GM12878 (cell line): Measurements from ENCODE around the gene EIF4EBP2. TPM values are rescaled to one million over a fixed set of nuclear protein-coding genes. Genes with fewer than 3 reads are reported as not detected.

Source experiments
- polyA plus RNA-seq, 11 experiments: library from polyadenylated mRNA; depleted of rRNA in 4 of 11; unstranded in 6 of 11; stranded (reverse) in 5 of 11; fragments of >200 nt; fragmentation: Nextera tagmentation in 4 of 11; fragmentation: Illumina TruSeq in 1 of 11; extraction: Ambion mirVana in 4 of 11; extraction: Trizol in 1 of 11; gene quantifications; 1 replicate in 1 of 11; 2 replicates in 10 of 11; pipeline versions ENCODE4 v1.2.1 to v1.2.3, GENCODE V29; 2011 to 2016; ENCODE audit warnings: inconsistent platforms in 2 of 11, missing spikeins in 2 of 11, low read depth in 1 of 11
- total RNA-seq, 4 experiments: library from RNA; depleted of rRNA in 3 of 4; stranded (reverse); fragments of >200 nt in 3 of 4; fragmentation: Illumina TruSeq in 1 of 4; extraction: Trizol in 1 of 4; gene quantifications; 2 replicates each; pipeline versions ENCODE4 v1.2.1 to v1.2.3, GENCODE V29; 2013 to 2021

Gene EIF4EBP2
- total and polyA plus RNA-seq, 10 of the 15 experiments (the other 5 are each of a cell fraction or from before 2014, with no cell fraction given), result 14.4 to 51.3 (median 28.9) TPM

Other genes with a start within 250 kb of the EIF4EBP2 start
- gene SAR1A, start 233.6 kb upstream of the EIF4EBP2 start, total RNA-seq (2014; rRNA removed), result 45.4 and 60.3 TPM in 2 replicates
- 52.7 and 54.7 TPM in 2 replicates for gene SAR1A, start 233.6 kb upstream of the EIF4EBP2 start, total RNA-seq (2014; rRNA removed; fragmentation: Illumina TruSeq; extraction: Trizol)
- gene SAR1A, start 233.6 kb upstream of the EIF4EBP2 start, total RNA-seq (2021), result 77.3 and 81.3 TPM in 2 replicates
- 85.0 and 101 TPM in 2 replicates for gene SAR1A, start 233.6 kb upstream of the EIF4EBP2 start, polyA plus RNA-seq (2011; rRNA removed)
- gene SAR1A, start 233.6 kb upstream of the EIF4EBP2 start, polyA plus RNA-seq (2014; fragmentation: Illumina TruSeq; extraction: Trizol), result 54.8 and 55.6 TPM in 2 replicates
- 10 to 100 TPM; 69.4 to 81.1 TPM for gene SAR1A, start 233.6 kb upstream of the EIF4EBP2 start, polyA plus RNA-seq (2014; fragmentation: Nextera tagmentation; extraction: Ambion mirVana)
- 29.3 and 33.2 TPM in 2 replicates for gene SAR1A, start 233.6 kb upstream of the EIF4EBP2 start, polyA plus RNA-seq (2014; rRNA removed)
- gene SAR1A, start 233.6 kb upstream of the EIF4EBP2 start, polyA plus RNA-seq (2016; fragmentation: Nextera tagmentation; extraction: Ambion mirVana), result 10 to 100 TPM; 58.0 to 62.2 TPM
- 297 and 344 TPM in 2 replicates for gene PPA1, start 170.7 kb upstream of the EIF4EBP2 start, total RNA-seq (2014; rRNA removed)
- 334 and 338 TPM in 2 replicates for gene PPA1, start 170.7 kb upstream of the EIF4EBP2 start, total RNA-seq (2014; rRNA removed; fragmentation: Illumina TruSeq; extraction: Trizol)
- gene PPA1, start 170.7 kb upstream of the EIF4EBP2 start, total RNA-seq (2021), result 254 and 260 TPM in 2 replicates
- gene PPA1, start 170.7 kb upstream of the EIF4EBP2 start, polyA plus RNA-seq (2011; rRNA removed), result 452 and 655 TPM in 2 replicates
- gene PPA1, start 170.7 kb upstream of the EIF4EBP2 start, polyA plus RNA-seq (2014; fragmentation: Illumina TruSeq; extraction: Trizol), result 296 and 362 TPM in 2 replicates
- 100 to 1,000 TPM; 224 to 386 TPM for gene PPA1, start 170.7 kb upstream of the EIF4EBP2 start, polyA plus RNA-seq (2014; fragmentation: Nextera tagmentation; extraction: Ambion mirVana)
- gene PPA1, start 170.7 kb upstream of the EIF4EBP2 start, polyA plus RNA-seq (2014; rRNA removed), result 346 and 396 TPM in 2 replicates
- 100 to 1,000 TPM; 353 to 365 TPM for gene PPA1, start 170.7 kb upstream of the EIF4EBP2 start, polyA plus RNA-seq (2016; fragmentation: Nextera tagmentation; extraction: Ambion mirVana)
- gene NPFFR1, start 120.1 kb upstream of the EIF4EBP2 start, total RNA-seq (2014; rRNA removed), result not detected in 2 replicates
- not detected in 2 replicates for gene NPFFR1, start 120.1 kb upstream of the EIF4EBP2 start, total RNA-seq (2014; rRNA removed; fragmentation: Illumina TruSeq; extraction: Trizol)
- gene NPFFR1, start 120.1 kb upstream of the EIF4EBP2 start, total RNA-seq (2021), result not detected in 2 replicates
- gene NPFFR1, start 120.1 kb upstream of the EIF4EBP2 start, polyA plus RNA-seq (2011; rRNA removed), result 0.01 TPM in 1 of 2 replicates, not detected in the other
- not detected in 2 replicates for gene NPFFR1, start 120.1 kb upstream of the EIF4EBP2 start, polyA plus RNA-seq (2014; fragmentation: Illumina TruSeq; extraction: Trizol)
- not detected for gene NPFFR1, start 120.1 kb upstream of the EIF4EBP2 start, polyA plus RNA-seq (2014; fragmentation: Nextera tagmentation; extraction: Ambion mirVana)
- not detected in 2 replicates for gene NPFFR1, start 120.1 kb upstream of the EIF4EBP2 start, polyA plus RNA-seq (2014; rRNA removed)
- gene NPFFR1, start 120.1 kb upstream of the EIF4EBP2 start, polyA plus RNA-seq (2016; fragmentation: Nextera tagmentation; extraction: Ambion mirVana), result under 1 TPM in 1 of 2 experiments, not detected in 1; 0.03 TPM
- 19.4 and 24.5 TPM in 2 replicates for gene LRRC20, start 21.5 kb upstream of the EIF4EBP2 start, total RNA-seq (2014; rRNA removed)
- 10.0 and 10.2 TPM in 2 replicates for gene LRRC20, start 21.5 kb upstream of the EIF4EBP2 start, total RNA-seq (2014; rRNA removed; fragmentation: Illumina TruSeq; extraction: Trizol)
- gene LRRC20, start 21.5 kb upstream of the EIF4EBP2 start, total RNA-seq (2021), result 25.9 and 27.6 TPM in 2 replicates
- 14.9 and 28.0 TPM in 2 replicates for gene LRRC20, start 21.5 kb upstream of the EIF4EBP2 start, polyA plus RNA-seq (2011; rRNA removed)
- 13.5 and 21.5 TPM in 2 replicates for gene LRRC20, start 21.5 kb upstream of the EIF4EBP2 start, polyA plus RNA-seq (2014; fragmentation: Illumina TruSeq; extraction: Trizol)
- 1 to 10 TPM; 3.5 to 6.9 TPM for gene LRRC20, start 21.5 kb upstream of the EIF4EBP2 start, polyA plus RNA-seq (2014; fragmentation: Nextera tagmentation; extraction: Ambion mirVana)
- 23.2 and 24.4 TPM in 2 replicates for gene LRRC20, start 21.5 kb upstream of the EIF4EBP2 start, polyA plus RNA-seq (2014; rRNA removed)
- 10 to 100 TPM; 13.3 to 15.7 TPM for gene LRRC20, start 21.5 kb upstream of the EIF4EBP2 start, polyA plus RNA-seq (2016; fragmentation: Nextera tagmentation; extraction: Ambion mirVana)
- gene NODAL, start 37.5 kb downstream of the EIF4EBP2 start, total RNA-seq (2014; rRNA removed), result not detected in 2 replicates
- not detected in 2 replicates for gene NODAL, start 37.5 kb downstream of the EIF4EBP2 start, total RNA-seq (2014; rRNA removed; fragmentation: Illumina TruSeq; extraction: Trizol)
- 0.11 TPM in 1 of 2 replicates, not detected in the other for gene NODAL, start 37.5 kb downstream of the EIF4EBP2 start, total RNA-seq (2021)
- not detected in 2 replicates for gene NODAL, start 37.5 kb downstream of the EIF4EBP2 start, polyA plus RNA-seq (2011; rRNA removed)
- gene NODAL, start 37.5 kb downstream of the EIF4EBP2 start, polyA plus RNA-seq (2014; fragmentation: Illumina TruSeq; extraction: Trizol), result not detected in 2 replicates
- not detected for gene NODAL, start 37.5 kb downstream of the EIF4EBP2 start, polyA plus RNA-seq (2014; fragmentation: Nextera tagmentation; extraction: Ambion mirVana)
- not detected in 2 replicates for gene NODAL, start 37.5 kb downstream of the EIF4EBP2 start, polyA plus RNA-seq (2014; rRNA removed)
- not detected for gene NODAL, start 37.5 kb downstream of the EIF4EBP2 start, polyA plus RNA-seq (2016; fragmentation: Nextera tagmentation; extraction: Ambion mirVana)
- 19.0 and 20.4 TPM in 2 replicates for gene PALD1, start 74.6 kb downstream of the EIF4EBP2 start, total RNA-seq (2014; rRNA removed)
- 6.7 and 7.7 TPM in 2 replicates for gene PALD1, start 74.6 kb downstream of the EIF4EBP2 start, total RNA-seq (2014; rRNA removed; fragmentation: Illumina TruSeq; extraction: Trizol)
- gene PALD1, start 74.6 kb downstream of the EIF4EBP2 start, total RNA-seq (2021), result 20.7 and 20.9 TPM in 2 replicates
- gene PALD1, start 74.6 kb downstream of the EIF4EBP2 start, polyA plus RNA-seq (2011; rRNA removed), result 5.4 and 7.7 TPM in 2 replicates
- gene PALD1, start 74.6 kb downstream of the EIF4EBP2 start, polyA plus RNA-seq (2014; fragmentation: Illumina TruSeq; extraction: Trizol), result 4.0 and 7.2 TPM in 2 replicates
- 1 to 10 TPM in 1 of 2 experiments, under 1 TPM in 1; 0.43 to 1.2 TPM for gene PALD1, start 74.6 kb downstream of the EIF4EBP2 start, polyA plus RNA-seq (2014; fragmentation: Nextera tagmentation; extraction: Ambion mirVana)
- 14.8 and 15.4 TPM in 2 replicates for gene PALD1, start 74.6 kb downstream of the EIF4EBP2 start, polyA plus RNA-seq (2014; rRNA removed)
- gene PALD1, start 74.6 kb downstream of the EIF4EBP2 start, polyA plus RNA-seq (2016; fragmentation: Nextera tagmentation; extraction: Ambion mirVana), result 10 to 100 TPM; 10.3 to 11.0 TPM
- gene PRF1, start 198.6 kb downstream of the EIF4EBP2 start, total RNA-seq (2014; rRNA removed), result 1.1 and 1.9 TPM in 2 replicates
- gene PRF1, start 198.6 kb downstream of the EIF4EBP2 start, total RNA-seq (2014; rRNA removed; fragmentation: Illumina TruSeq; extraction: Trizol), result 1.1 and 1.4 TPM in 2 replicates
- 1.5 and 1.8 TPM in 2 replicates for gene PRF1, start 198.6 kb downstream of the EIF4EBP2 start, total RNA-seq (2021)
- 5.5 and 15.7 TPM in 2 replicates for gene PRF1, start 198.6 kb downstream of the EIF4EBP2 start, polyA plus RNA-seq (2011; rRNA removed)
- gene PRF1, start 198.6 kb downstream of the EIF4EBP2 start, polyA plus RNA-seq (2014; fragmentation: Illumina TruSeq; extraction: Trizol), result 0.84 and 2.6 TPM in 2 replicates
- gene PRF1, start 198.6 kb downstream of the EIF4EBP2 start, polyA plus RNA-seq (2014; fragmentation: Nextera tagmentation; extraction: Ambion mirVana), result 1 to 10 TPM; 1.7 to 1.9 TPM
- gene PRF1, start 198.6 kb downstream of the EIF4EBP2 start, polyA plus RNA-seq (2014; rRNA removed), result 0.97 and 1.3 TPM in 2 replicates
- gene PRF1, start 198.6 kb downstream of the EIF4EBP2 start, polyA plus RNA-seq (2016; fragmentation: Nextera tagmentation; extraction: Ambion mirVana), result under 1 TPM; 0.88 to 1.00 TPM